Ishikawa (cell line): ENCODE results near the gene BAZ2B.

Experiments used
- CEBPB ChIP-seq: IDR thresholded peaks from 2 replicates; pipeline ENCODE4 v1.6.1; 2012
- CREB1 ChIP-seq: IDR thresholded peaks from 2 replicates; pipeline ENCODE4 v1.6.1; 2012; ENCODE audit warnings: low read depth
- EGR1 ChIP-seq: IDR thresholded peaks from 2 replicates; pipeline ENCODE4 v1.6.1; 2012
- EP300 ChIP-seq: IDR thresholded peaks from 2 replicates; pipeline ENCODE4 v1.6.1; 2012; ENCODE audit warnings: borderline replicate concordance
- NFIC ChIP-seq: IDR thresholded peaks from 2 replicates; pipeline ENCODE4 v1.6.1; 2012
- RAD21 ChIP-seq: IDR thresholded peaks from 2 replicates; pipeline ENCODE4 v1.6.1; 2012; ENCODE audit warnings: low read depth
- TAF1 ChIP-seq: IDR thresholded peaks from 2 replicates; pipeline ENCODE4 v1.6.1; 2012; ENCODE audit warnings: low read depth, mild to moderate bottlenecking
- TCF12 ChIP-seq: IDR thresholded peaks from 2 replicates; pipeline ENCODE4 v1.6.1; 2012; ENCODE audit warnings: low read depth
- TEAD4 ChIP-seq: IDR thresholded peaks from 2 replicates; pipeline ENCODE4 v1.6.1; 2012
- YY1 ChIP-seq: IDR thresholded peaks from 2 replicates; pipeline ENCODE4 v1.6.1; 2012; ENCODE audit warnings: low read depth
- ZBTB7A ChIP-seq: IDR thresholded peaks from 2 replicates; pipeline ENCODE4 v1.6.1; 2012; ENCODE audit warnings: low read depth
- TF ChIP-seq, protein P1 (sequence below): IDR thresholded peaks from 2 replicates; pipeline ENCODE4 v1.6.1; 2012; ENCODE audit warnings: low read depth, mild to moderate bottlenecking
- TF ChIP-seq, protein P2 (sequence below): IDR thresholded peaks from 2 replicates; pipeline ENCODE4 v1.6.1; 2012
- TF ChIP-seq, protein P3 (sequence below): IDR thresholded peaks from 2 replicates; pipeline ENCODE4 v1.6.1; 2012

DNA sequence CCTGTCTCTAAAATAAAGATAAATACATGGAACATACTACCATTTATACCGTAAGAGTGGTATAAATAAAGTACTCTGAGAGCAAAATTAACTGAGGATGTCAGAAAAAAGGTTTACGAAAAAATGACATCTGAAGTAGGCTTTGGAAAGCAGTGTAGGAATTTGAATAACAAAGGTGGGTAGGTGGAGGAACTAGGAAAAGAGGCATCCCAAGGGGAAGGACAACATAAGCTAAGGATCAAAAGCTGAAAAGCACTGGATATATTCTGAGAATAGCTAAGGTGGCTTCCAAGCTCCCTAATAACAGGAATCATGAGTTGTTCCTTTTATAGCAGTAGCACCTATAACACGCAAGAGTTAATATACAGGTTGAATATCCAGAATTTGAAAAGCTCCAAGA lies 91.3 kb downstream of the BAZ2B start:
- TF ChIP-seq EP300 (no peak), CEBPB (no peak), YY1 (no peak), NFIC (no peak), RAD21 (no peak), TAF1 (no peak), ZBTB7A (no peak), TEAD4 (no peak), EGR1 (no peak), TCF12 (no peak), CREB1 (no peak)
- TF ChIP-seq, protein P1, sequence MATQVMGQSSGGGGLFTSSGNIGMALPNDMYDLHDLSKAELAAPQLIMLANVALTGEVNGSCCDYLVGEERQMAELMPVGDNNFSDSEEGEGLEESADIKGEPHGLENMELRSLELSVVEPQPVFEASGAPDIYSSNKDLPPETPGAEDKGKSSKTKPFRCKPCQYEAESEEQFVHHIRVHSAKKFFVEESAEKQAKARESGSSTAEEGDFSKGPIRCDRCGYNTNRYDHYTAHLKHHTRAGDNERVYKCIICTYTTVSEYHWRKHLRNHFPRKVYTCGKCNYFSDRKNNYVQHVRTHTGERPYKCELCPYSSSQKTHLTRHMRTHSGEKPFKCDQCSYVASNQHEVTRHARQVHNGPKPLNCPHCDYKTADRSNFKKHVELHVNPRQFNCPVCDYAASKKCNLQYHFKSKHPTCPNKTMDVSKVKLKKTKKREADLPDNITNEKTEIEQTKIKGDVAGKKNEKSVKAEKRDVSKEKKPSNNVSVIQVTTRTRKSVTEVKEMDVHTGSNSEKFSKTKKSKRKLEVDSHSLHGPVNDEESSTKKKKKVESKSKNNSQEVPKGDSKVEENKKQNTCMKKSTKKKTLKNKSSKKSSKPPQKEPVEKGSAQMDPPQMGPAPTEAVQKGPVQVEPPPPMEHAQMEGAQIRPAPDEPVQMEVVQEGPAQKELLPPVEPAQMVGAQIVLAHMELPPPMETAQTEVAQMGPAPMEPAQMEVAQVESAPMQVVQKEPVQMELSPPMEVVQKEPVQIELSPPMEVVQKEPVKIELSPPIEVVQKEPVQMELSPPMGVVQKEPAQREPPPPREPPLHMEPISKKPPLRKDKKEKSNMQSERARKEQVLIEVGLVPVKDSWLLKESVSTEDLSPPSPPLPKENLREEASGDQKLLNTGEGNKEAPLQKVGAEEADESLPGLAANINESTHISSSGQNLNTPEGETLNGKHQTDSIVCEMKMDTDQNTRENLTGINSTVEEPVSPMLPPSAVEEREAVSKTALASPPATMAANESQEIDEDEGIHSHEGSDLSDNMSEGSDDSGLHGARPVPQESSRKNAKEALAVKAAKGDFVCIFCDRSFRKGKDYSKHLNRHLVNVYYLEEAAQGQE: no peak
- TF ChIP-seq, protein P2, sequence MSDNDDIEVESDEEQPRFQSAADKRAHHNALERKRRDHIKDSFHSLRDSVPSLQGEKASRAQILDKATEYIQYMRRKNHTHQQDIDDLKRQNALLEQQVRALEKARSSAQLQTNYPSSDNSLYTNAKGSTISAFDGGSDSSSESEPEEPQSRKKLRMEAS: no peak
- TF ChIP-seq, protein P3, sequence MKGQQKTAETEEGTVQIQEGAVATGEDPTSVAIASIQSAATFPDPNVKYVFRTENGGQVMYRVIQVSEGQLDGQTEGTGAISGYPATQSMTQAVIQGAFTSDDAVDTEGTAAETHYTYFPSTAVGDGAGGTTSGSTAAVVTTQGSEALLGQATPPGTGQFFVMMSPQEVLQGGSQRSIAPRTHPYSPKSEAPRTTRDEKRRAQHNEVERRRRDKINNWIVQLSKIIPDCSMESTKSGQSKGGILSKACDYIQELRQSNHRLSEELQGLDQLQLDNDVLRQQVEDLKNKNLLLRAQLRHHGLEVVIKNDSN: no peak
